ENCODE measurements around the gene ZNF136. TPM values are rescaled to one million over a fixed set of nuclear protein-coding genes. Genes with fewer than 3 reads are reported as not detected.

The ZNF136 gene
- total RNA-seq, 1 donor from 2014 or later = 1.8 TPM

DNA sequence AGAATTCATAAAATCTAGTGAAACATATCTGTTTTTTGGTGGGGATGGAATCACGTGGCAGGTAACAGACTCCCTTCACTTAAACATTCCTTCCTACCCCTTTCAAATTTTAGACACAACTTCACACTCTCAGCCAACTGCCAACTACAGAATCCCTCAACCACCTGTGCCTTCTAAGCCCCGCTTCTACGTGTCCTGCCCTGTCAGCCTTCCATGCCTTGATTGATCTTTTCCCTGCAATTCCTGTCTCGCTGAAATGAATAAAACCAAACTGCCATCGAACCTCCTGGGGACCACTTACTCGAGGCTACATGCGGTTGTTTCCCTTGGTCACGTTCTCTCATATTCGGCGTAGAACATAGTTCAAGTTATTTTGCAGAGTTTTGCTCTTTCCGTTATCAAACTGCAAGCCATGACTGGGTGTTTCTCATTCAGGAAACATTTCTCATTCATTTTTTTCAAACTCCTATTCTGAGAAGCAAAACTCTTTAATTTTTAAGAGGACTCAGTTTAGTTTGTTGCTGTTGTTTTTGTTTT lies 7.5 kb upstream of the ZNF136 start:
- no peak for DNase-seq (ENCODE audit: low read depth)
- H3K4me3 ChIP-seq (ENCODE audit: low read depth, low read length) = peak overlapping the region; percentile 84
- TF ChIP-seq, protein P1, sequence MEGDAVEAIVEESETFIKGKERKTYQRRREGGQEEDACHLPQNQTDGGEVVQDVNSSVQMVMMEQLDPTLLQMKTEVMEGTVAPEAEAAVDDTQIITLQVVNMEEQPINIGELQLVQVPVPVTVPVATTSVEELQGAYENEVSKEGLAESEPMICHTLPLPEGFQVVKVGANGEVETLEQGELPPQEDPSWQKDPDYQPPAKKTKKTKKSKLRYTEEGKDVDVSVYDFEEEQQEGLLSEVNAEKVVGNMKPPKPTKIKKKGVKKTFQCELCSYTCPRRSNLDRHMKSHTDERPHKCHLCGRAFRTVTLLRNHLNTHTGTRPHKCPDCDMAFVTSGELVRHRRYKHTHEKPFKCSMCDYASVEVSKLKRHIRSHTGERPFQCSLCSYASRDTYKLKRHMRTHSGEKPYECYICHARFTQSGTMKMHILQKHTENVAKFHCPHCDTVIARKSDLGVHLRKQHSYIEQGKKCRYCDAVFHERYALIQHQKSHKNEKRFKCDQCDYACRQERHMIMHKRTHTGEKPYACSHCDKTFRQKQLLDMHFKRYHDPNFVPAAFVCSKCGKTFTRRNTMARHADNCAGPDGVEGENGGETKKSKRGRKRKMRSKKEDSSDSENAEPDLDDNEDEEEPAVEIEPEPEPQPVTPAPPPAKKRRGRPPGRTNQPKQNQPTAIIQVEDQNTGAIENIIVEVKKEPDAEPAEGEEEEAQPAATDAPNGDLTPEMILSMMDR (conservative IDR thresholded peaks at IDR 0.05; ENCODE audit: low read depth, low read length) = no peak

DNA sequence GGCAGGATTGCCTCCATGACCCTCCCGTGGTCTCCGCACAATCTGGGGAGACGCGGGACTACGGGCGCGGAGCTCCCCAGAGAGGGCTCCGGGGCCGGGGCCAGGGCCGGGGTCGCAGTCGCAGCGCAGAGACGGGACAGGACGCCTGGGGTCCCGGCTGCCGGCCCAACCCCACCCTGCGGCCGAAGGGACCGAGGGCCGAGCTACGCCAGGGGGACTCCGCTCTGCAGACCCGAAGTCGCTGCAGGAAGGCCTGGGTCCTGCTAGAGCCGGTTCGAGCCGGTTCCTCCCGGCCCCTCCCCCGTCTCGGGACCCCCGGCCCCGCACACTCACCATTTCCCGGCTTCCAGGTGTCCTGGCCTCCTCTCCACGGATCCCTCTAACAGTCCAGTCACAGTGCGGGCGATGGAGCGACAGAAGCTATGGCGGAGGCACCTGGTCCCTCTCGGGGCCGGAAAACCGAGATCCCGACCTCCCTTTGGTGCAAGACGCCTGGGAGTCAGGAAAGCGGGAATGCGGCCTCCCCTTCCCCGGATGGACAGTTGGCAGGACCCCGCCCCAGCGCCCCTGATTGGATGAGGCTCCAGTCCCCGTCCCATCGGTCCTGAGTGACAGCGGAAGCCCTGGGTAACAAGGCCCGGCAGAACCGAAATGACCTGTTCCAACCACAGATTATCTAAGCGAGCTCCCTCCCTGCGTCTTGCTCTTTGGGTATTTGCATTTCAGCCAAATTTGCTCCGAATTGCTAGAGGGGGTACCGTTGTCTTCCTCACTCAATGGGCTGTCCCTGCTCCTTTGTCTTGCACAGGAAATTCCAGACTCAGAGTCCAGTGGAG lies 6.5 kb upstream of the ZNF136 start, which contains the start of gene ZNF625:
Gene ZNF625, minus strand, starts transcription at position 512 of the 836 bp plus-strand sequence. Its CDS starts 176 bp downstream, at position 336.
- TF ChIP-seq, protein P1 (conservative IDR thresholded peaks at IDR 0.05; ENCODE audit: low read depth, low read length) = no peak
- peak within 1 kb of the TSS; percentile 84 for H3K4me3 ChIP-seq (ENCODE audit: low read depth, low read length)
- DNase-seq (ENCODE audit: low read depth) = no peak

DNA sequence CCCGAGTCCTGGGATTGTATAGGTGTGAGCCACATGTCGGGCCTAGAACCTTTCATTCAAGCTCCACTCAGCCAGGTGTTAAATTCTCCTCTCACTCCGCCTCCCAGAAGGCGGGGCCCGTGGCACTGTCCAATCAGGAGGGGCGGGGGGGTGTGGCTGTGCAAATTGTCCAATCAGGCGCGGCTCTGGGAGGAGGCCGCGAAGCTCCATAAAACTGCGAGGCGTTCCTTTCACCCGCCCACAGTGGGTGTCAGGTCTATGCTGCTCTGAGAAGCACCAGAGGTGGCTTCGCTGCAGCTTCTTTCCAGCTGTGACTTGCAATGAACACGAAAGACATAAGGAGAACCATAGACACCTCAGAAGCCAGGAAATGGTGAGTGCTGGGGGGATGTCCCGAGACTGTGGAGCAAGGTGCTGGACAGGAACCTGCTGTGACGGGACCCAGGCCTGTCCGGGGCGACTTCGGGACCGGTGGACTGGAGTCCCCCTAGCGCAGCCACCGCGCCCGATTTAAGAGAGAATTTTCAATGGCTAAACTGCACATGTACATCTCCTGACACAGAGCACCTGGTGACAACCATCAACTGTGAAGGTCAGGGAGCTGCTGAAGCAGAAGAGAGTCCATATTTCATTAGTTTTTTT lies 3.0 kb upstream of the ZNF136 start:
- no peak overlapping the region for H3K4me3 ChIP-seq (ENCODE audit: low read depth, low read length)
- no peak for DNase-seq (ENCODE audit: low read depth)
- TF ChIP-seq, protein P1 (conservative IDR thresholded peaks at IDR 0.05; ENCODE audit: low read depth, low read length) = no peak

DNA sequence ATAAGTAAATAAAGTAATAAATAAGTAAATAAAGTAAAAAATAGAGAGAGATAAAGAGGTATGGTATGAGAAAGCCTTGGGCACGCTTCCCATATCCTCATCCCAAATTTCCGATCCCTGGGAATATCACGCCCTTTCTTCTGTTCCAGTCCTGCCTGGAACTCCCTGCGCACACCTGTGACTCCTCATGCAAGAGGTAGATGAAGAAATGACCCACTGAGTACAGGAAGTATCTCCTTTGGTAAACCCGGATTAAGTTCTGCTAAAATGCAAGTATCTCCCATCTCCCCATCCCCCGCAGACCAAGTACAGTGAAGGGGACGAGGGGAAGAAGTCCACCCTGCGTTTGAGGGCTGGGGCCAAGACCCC lies 399 bp upstream of the ZNF136 start:
- H3K4me3 ChIP-seq (ENCODE audit: low read depth, low read length) = peak overlapping the region; percentile 93
- DNase-seq (ENCODE audit: low read depth) = no peak
- TF ChIP-seq, protein P1 (conservative IDR thresholded peaks at IDR 0.05; ENCODE audit: low read depth, low read length) = no peak

DNA sequence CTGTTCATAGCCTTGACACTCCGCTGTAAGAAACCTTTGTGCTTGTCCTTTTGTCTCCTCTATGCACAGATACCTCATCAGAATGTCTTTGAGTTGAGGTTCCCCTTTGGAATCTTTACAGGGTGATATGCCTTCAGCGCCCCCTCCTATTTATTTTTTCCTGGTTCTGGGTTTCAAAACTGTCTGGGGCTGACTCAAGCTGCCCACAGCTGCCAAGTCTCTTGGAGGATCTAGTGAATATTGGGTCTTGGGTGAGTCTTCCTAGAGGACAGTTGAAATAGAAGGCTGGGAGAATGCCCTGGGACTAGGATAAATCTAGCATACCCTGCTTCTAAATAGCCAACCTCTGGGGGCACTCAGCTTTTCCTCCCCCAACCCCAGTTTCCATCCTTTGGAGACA lies 930 bp downstream of the ZNF136 start:
- H3K4me3 ChIP-seq (ENCODE audit: low read depth, low read length) = peak overlapping the region; percentile 93
- DNase-seq (ENCODE audit: low read depth) = no peak
- TF ChIP-seq, protein P1 (conservative IDR thresholded peaks at IDR 0.05; ENCODE audit: low read depth, low read length) = no peak

DNA sequence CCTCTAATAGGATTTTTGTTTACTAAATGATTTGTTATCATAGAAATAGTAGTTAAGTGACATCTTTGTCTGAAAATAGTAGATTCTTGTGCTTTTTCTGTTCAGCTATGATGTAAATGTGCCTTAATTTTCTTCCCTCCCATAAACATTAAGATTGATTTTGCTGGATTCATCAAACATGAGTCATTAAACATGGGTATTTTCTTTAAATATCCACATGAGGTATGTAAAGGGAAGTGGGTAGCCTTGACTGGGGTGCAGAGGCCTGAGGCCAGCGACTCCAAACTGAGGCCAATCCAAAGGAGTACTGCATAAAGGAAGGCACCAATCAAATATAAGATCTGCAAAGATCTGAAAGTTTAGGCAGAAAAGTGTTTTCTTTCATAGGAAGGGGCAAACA lies 3.7 kb downstream of the ZNF136 start:
- H3K4me3 ChIP-seq (ENCODE audit: low read depth, low read length) = no peak overlapping the region
- TF ChIP-seq, protein P1 (conservative IDR thresholded peaks at IDR 0.05; ENCODE audit: low read depth, low read length) = no peak
- DNase-seq (ENCODE audit: low read depth) = no peak

Measured in epithelial cell of proximal tubule (primary cell).